OCI-LY7 (cell line): ENCODE data around the gene VIPR1. TPM values are rescaled to one million over a fixed set of nuclear protein-coding genes. Genes with fewer than 3 reads are reported as not detected.
"Not testable (repeated sequence)": the region's sequence is repeated elsewhere in the genome, so short reads cannot be mapped to it uniquely, and the experiment has no call there.

Experiments used
- BruUV-seq: library from RNA; stranded (reverse); fragments of 400-500 nt; replicated peaks from 2 replicates; lab custom pipeline; 2021; lab: Mats Ljungman, UMichigan
- CTCF ChIA-PET: fragments of 300-600 bp; sonication (Branson Sonifier 250); formaldehyde crosslinking; loops from one replicate; lab custom pipeline; 2022; ENCODE audit warnings: antibody characterized with exemption; ENCODE audit not compliant: unreplicated experiment; lab: Charles Lee
- POLR2A ChIA-PET: fragments of 300-600 bp; sonication (Branson Sonifier 250); formaldehyde crosslinking; loops from one replicate; lab custom pipeline; 2022; ENCODE audit warnings: antibody characterized with exemption; lab: Charles Lee
- DNase-seq: peaks from one replicate; pipeline ENCODE4 v3.0.0-alpha.2; 2015; ENCODE audit warnings: low spot score
- H2AFZ ChIP-seq: fragments of 200-600 bp; sonication (generic), shearing (Covaris generic); 2 replicates; pipeline ENCODE4 v1.6.1; 2014; ENCODE audit warnings: mild to moderate bottlenecking, antibody characterized with exemption, low read length, moderate library complexity
- H3K27ac ChIP-seq: fragments of 200-600 bp; sonication (generic); 2 replicates; pipeline ENCODE4 v1.5.1; 2014; ENCODE audit warnings: mixed run types, low read depth, mild to moderate bottlenecking, moderate library complexity, low read length, inconsistent platforms; ENCODE audit not compliant: poor library complexity, severe bottlenecking
- H3K36me3 ChIP-seq: fragments of 200-600 bp; sonication (generic); 2 replicates; pipeline ENCODE4 v1.6.1; 2014; ENCODE audit warnings: mild to moderate bottlenecking, antibody characterized with exemption, low read length, moderate library complexity, mixed read lengths; ENCODE audit not compliant: insufficient read depth
- H3K4me1 ChIP-seq: fragments of 200-600 bp; sonication (generic); 2 replicates; pipeline ENCODE4 v1.5.1; 2014; ENCODE audit warnings: mild to moderate bottlenecking, low read length; ENCODE audit not compliant: insufficient read depth, poor library complexity, severe bottlenecking
- H3K4me2 ChIP-seq: fragments of 200-600 bp; sonication (generic); 2 replicates; pipeline ENCODE4 v1.6.1; 2014; ENCODE audit warnings: mild to moderate bottlenecking, low read length
- H3K4me3 ChIP-seq: fragments of 200-600 bp; sonication (generic); 2 replicates; pipeline ENCODE4 v1.5.1; 2014; ENCODE audit warnings: mild to moderate bottlenecking, low read depth, low read length; ENCODE audit not compliant: poor library complexity, severe bottlenecking
- H3K79me2 ChIP-seq: fragments of 200-600 bp; sonication (generic); 2 replicates; pipeline ENCODE4 v1.6.1; 2016; ENCODE audit warnings: low read depth, mild to moderate bottlenecking, low read length, moderate library complexity, mixed read lengths; ENCODE audit not compliant: insufficient read depth
- H3K9me2 ChIP-seq: fragments of 200-600 bp; sonication (generic); 2 replicates; pipeline ENCODE4 v1.6.1; 2016; ENCODE audit warnings: mild to moderate bottlenecking, low read length, mixed read lengths; ENCODE audit not compliant: insufficient read depth
- H3K9me3 ChIP-seq: fragments of 200-600 bp; sonication (generic); 2 replicates; pipeline ENCODE4 v1.6.1; 2014; ENCODE audit warnings: mild to moderate bottlenecking, mixed run types, low read length, mixed read lengths
- H4K20me1 ChIP-seq: fragments of 200-600 bp; sonication (generic); 2 replicates; pipeline ENCODE4 v1.6.1; 2014; ENCODE audit warnings: mild to moderate bottlenecking, antibody characterized with exemption, low read length, moderate library complexity, mixed read lengths; ENCODE audit not compliant: insufficient read depth
- CTCF ChIP-seq: fragments of 200-600 bp; sonication (generic); conservative IDR thresholded peaks from 2 replicates; pipeline ENCODE4 v1.5.1; 2014; ENCODE audit warnings: mild to moderate bottlenecking, antibody characterized with exemption, low read length, moderate library complexity, mixed read lengths
- EZH2phosphoT487 ChIP-seq: fragments of 200-600 bp; sonication (generic); IDR thresholded peaks from 2 replicates; pipeline ENCODE4 v1.6.1; 2018; ENCODE audit warnings: low read depth, borderline replicate concordance, mild to moderate bottlenecking, mixed run types, antibody characterized with exemption, low read length, moderate library complexity, mixed read lengths
- intact Hi-C: fragments of 100-400 bp; cut with micrococcal nuclease; formaldehyde crosslinking; loops from one replicate; pipeline ENCODE4 v1.10.0; 2022; ENCODE audit not compliant: unreplicated experiment
- total RNA-seq, 2 experiments: library from RNA; depleted of rRNA in 1 of 2; stranded (reverse); fragments of >200 nt in 1 of 2; shearing (Covaris generic) in 1 of 2; gene quantifications; 2 replicates each; pipeline ENCODE4 v1.2.3, GENCODE V29; 2014 to 2022

Gene VIPR1
- total RNA-seq, 2 experiments from 2014 or later, result not detected

GRCh38 chr3:42552830-42553229 lies 50.4 kb downstream of the VIPR1 start:
- no peak for DNase-seq
- intact Hi-C loops, result no loop called here
- no TSS peak for BruUV-seq
- Histone ChIP-seq H3K9me3 (no peaks in the 10 kb centered on the region), H3K4me1 (peaks cover 7% of the 10 kb centered on the region), H2AFZ (no peak overlapping the region), H3K9me2 (no peaks in the 10 kb centered on the region), H3K4me2 (no peak overlapping the region), H4K20me1 (no peaks in the 10 kb centered on the region), H3K79me2 (no peaks in the 10 kb centered on the region), H3K36me3 (peaks cover 59% of the 10 kb centered on the region), H3K27ac (no peak overlapping the region), H3K4me3 (no peak overlapping the region)
- TF ChIP-seq CTCF, result no peak
- TF ChIP-seq EZH2phosphoT487, result no peak
- POLR2A ChIA-PET, result interaction anchor here (0.7 to 1.2 kb wide), 2 partner anchors 48 to 217 kb away, joined by 3 to 4 read pairs; partner anchors contain the start of gene NKTR
- CTCF ChIA-PET, result no interaction called here

GRCh38 chr3:42556089-42556632 lies 53.7 kb downstream of the VIPR1 start:
- ChIA-PET CTCF (no interaction called here), POLR2A (no interaction called here)
- no peaks in the 10 kb centered on the region for H4K20me1 ChIP-seq
- H3K79me2 ChIP-seq, result no peaks in the 10 kb centered on the region
- peak; percentile 20 for DNase-seq
- no peaks in the 10 kb centered on the region for H3K9me3 ChIP-seq
- H3K4me1 ChIP-seq, result peaks cover 7% of the 10 kb centered on the region
- H3K4me3 ChIP-seq, result no peak overlapping the region
- no TSS peak for BruUV-seq
- no peak for TF ChIP-seq EZH2phosphoT487
- no peak overlapping the region for H3K4me2 ChIP-seq
- no peak overlapping the region for H3K27ac ChIP-seq
- peaks cover 86% of the 10 kb centered on the region for H3K36me3 ChIP-seq
- no peak overlapping the region for H2AFZ ChIP-seq
- intact Hi-C loops, result no loop called here
- H3K9me2 ChIP-seq, result no peaks in the 10 kb centered on the region

GRCh38 chr3:42556817-42557216 lies 54.4 kb downstream of the VIPR1 start:
- H3K4me3 ChIP-seq, BruUV-seq, POLR2A ChIA-PET, DNase-seq, H4K20me1 ChIP-seq, H3K27ac ChIP-seq, H3K4me1 ChIP-seq, intact Hi-C loops, H2AFZ ChIP-seq, H3K79me2 ChIP-seq, CTCF ChIA-PET, H3K4me2 ChIP-seq, H3K9me2 ChIP-seq, H3K9me3 ChIP-seq: not testable (repeated sequence)
- H3K36me3 ChIP-seq, result peaks cover 90% of the 10 kb centered on the region
